OCI-LY1 (cell line): ENCODE results near the gene RASAL2.

Source experiments
- EZH2 ChIP-seq: fragments of 200-600 bp; sonication (generic), shearing (Covaris generic); IDR thresholded peaks from 2 replicates; pipeline ENCODE4 v1.8.0; 2017; ENCODE audit warnings: borderline replicate concordance, mixed run types, mild to moderate bottlenecking, antibody characterized with exemption, low read length, moderate library complexity, mixed read lengths
- TF ChIP-seq, protein P1 (sequence below): fragments of 200-600 bp; sonication (generic), shearing (Covaris generic); IDR thresholded peaks from 2 replicates; pipeline ENCODE4 v1.5.1; 2017; ENCODE audit warnings: mild to moderate bottlenecking, antibody characterized with exemption, low read length, moderate library complexity, mixed read lengths

DNA sequence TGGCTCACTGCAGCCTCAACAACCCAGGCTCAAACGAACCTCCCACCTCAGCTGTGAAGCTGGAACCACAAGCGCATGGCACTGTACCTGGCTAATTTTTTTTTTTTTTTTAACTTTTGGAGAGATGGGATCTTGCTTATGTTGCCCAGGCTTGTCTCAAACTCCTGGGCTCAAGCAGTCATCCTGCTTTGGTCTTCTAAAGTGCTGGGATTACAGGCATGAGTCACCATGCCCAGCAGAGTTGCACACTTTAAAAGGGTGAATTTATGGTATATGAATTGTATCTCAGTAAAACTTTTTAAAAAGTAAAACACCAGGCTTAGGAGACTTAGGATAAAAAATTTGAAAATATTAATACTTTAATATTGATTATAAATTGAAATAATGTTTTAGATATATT, 303.8 kb downstream of the RASAL2 start:
- TF ChIP-seq, protein P1, sequence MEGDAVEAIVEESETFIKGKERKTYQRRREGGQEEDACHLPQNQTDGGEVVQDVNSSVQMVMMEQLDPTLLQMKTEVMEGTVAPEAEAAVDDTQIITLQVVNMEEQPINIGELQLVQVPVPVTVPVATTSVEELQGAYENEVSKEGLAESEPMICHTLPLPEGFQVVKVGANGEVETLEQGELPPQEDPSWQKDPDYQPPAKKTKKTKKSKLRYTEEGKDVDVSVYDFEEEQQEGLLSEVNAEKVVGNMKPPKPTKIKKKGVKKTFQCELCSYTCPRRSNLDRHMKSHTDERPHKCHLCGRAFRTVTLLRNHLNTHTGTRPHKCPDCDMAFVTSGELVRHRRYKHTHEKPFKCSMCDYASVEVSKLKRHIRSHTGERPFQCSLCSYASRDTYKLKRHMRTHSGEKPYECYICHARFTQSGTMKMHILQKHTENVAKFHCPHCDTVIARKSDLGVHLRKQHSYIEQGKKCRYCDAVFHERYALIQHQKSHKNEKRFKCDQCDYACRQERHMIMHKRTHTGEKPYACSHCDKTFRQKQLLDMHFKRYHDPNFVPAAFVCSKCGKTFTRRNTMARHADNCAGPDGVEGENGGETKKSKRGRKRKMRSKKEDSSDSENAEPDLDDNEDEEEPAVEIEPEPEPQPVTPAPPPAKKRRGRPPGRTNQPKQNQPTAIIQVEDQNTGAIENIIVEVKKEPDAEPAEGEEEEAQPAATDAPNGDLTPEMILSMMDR: no peak
- TF ChIP-seq EZH2: no peak
